H1 (cell line): ENCODE measurements around the gene FGF13. TPM values are rescaled to one million over a fixed set of nuclear protein-coding genes. Genes with fewer than 3 reads are reported as not detected.

ENCODE experiments used
- CHD1 ChIP-seq: IDR thresholded peaks from 2 replicates; pipeline ENCODE4 v1.6.1; 2012; ENCODE audit warnings: low read depth, low read length, improper control_type of control experiment
- JUN ChIP-seq: IDR thresholded peaks from 2 replicates; pipeline ENCODE4 v1.6.1; 2011; ENCODE audit warnings: low read depth, mild to moderate bottlenecking, improper control_type of control experiment, low read length
- SIX5 ChIP-seq: IDR thresholded peaks from 2 replicates; pipeline ENCODE4 v1.6.1; 2011; ENCODE audit warnings: mild to moderate bottlenecking, low read depth, low read length
- SRF ChIP-seq: IDR thresholded peaks from 2 replicates; pipeline ENCODE4 v1.6.1; 2011; ENCODE audit warnings: mild to moderate bottlenecking, low read depth, low read length, moderate library complexity
- polyA plus RNA-seq, 7 experiments: library from polyadenylated mRNA; depleted of rRNA in 3 of 7; stranded (reverse) in 5 of 7; unstranded in 2 of 7; fragments of >200 nt in 5 of 7; fragments of 200-250 nt in 2 of 7; gene quantifications; 1 replicate in 5 of 7; 2 replicates in 1 of 7; 4 replicates in 1 of 7; pipeline versions ENCODE4 v1.2.1 to v1.2.3, GENCODE V29; 2011 to 2013; ENCODE audit warnings: missing spikeins in 2 of 7, mixed read lengths in 2 of 7
- total RNA-seq: library from RNA; stranded (reverse); fragmentation: NEBNext Ultra II Directional; extraction: Animal tissue kit (Norgen Biotek cat#: 25700); gene quantifications from 2 replicates; pipeline ENCODE4 v1.2.1, GENCODE V29; 2021

FGF13 gene
- total and polyA plus RNA-seq, 2 of the 8 experiments (the other 6 are each of a cell fraction or from before 2014, with no cell fraction given): 10.1 to 36.1 TPM

- TF ChIP-seq SRF (no peak), JUN (no peak), CHD1 (no peak), SIX5 (no peak)
Observed at GRCh38 chrX:138664466-138664865, 47.1 kb downstream of the FGF13 start (continued).
